PC-9 (cell line): ENCODE data around the gene ABL2.

ENCODE experiments used
- EZH2 ChIP-seq: fragments of 200-600 bp; sonication (generic); IDR thresholded peaks from 2 replicates; pipeline ENCODE4 v1.8.0; 2017; ENCODE audit warnings: antibody characterized with exemption, low read depth
- TF ChIP-seq, protein P1 (sequence below): fragments of 200-600 bp; sonication (generic); conservative IDR thresholded peaks from 2 replicates; pipeline ENCODE4 v1.6.1; 2017; ENCODE audit warnings: mixed run types, antibody characterized with exemption, mild to moderate bottlenecking, moderate library complexity

DNA sequence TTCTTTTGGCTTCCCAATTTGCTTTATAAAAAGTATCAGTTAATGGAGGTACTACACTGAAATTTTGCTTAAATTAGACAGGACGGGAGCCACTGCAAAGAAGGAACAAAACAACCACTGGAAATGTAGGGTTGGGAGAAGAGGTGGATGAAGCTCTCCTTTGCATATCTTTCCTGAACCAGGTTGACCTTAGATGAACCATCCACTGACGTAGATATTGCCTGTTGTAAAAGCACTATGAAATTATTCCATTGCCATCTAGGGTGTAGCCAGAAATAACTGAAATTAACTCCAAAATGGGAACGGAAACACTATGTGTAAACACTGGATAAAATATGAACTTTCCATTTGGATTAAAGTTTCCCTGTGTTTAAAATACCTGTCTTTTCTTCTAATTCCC is 1.2 kb upstream of the ABL2 start:
- TF ChIP-seq, protein P1, sequence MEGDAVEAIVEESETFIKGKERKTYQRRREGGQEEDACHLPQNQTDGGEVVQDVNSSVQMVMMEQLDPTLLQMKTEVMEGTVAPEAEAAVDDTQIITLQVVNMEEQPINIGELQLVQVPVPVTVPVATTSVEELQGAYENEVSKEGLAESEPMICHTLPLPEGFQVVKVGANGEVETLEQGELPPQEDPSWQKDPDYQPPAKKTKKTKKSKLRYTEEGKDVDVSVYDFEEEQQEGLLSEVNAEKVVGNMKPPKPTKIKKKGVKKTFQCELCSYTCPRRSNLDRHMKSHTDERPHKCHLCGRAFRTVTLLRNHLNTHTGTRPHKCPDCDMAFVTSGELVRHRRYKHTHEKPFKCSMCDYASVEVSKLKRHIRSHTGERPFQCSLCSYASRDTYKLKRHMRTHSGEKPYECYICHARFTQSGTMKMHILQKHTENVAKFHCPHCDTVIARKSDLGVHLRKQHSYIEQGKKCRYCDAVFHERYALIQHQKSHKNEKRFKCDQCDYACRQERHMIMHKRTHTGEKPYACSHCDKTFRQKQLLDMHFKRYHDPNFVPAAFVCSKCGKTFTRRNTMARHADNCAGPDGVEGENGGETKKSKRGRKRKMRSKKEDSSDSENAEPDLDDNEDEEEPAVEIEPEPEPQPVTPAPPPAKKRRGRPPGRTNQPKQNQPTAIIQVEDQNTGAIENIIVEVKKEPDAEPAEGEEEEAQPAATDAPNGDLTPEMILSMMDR = no peak
- TF ChIP-seq EZH2 = no peak
